HepG2 (cell line): Measurements from ENCODE around the gene DPP7. TPM values are rescaled to one million over a fixed set of nuclear protein-coding genes. Genes with fewer than 3 reads are reported as not detected.

Experiments
- GATAD1 ChIP-seq: IDR thresholded peaks from 2 replicates; pipeline ENCODE4 v1.6.1; 2016; ENCODE audit warnings: missing genetic modification reagents, missing compliant biosample characterization
- GMEB2 ChIP-seq: IDR thresholded peaks from 2 replicates; pipeline ENCODE4 v1.6.1; 2016; ENCODE audit warnings: missing biosample characterization, missing genetic modification reagents, low read depth
- HNRNPUL1 ChIP-seq: fragments of 200-400 bp; formaldehyde crosslinking; IDR thresholded peaks from 2 replicates; pipeline ENCODE4 v1.6.1; 2017; ENCODE audit warnings: low read depth, mild to moderate bottlenecking, low read length, moderate library complexity
- MTF1 ChIP-seq: sonication (generic); formaldehyde crosslinking; IDR thresholded peaks from 2 replicates; pipeline ENCODE4 v1.5.0; 2020; ENCODE audit warnings: missing genetic modification reagents
- RFXAP ChIP-seq: sonication (generic); formaldehyde crosslinking; IDR thresholded peaks from 2 replicates; pipeline ENCODE4 v1.4.0; 2020; ENCODE audit warnings: missing genetic modification reagents, borderline replicate concordance
- RXRA ChIP-seq: sonication (generic); formaldehyde crosslinking; IDR thresholded peaks from 2 replicates; pipeline ENCODE4 v1.5.1; 2020; ENCODE audit warnings: missing genetic modification reagents
- RXRB ChIP-seq: IDR thresholded peaks from 2 replicates; pipeline ENCODE4 v1.6.1; 2016; ENCODE audit warnings: borderline replicate concordance, missing genetic modification reagents, missing compliant biosample characterization
- SMARCC2 ChIP-seq: fragments of 450-650 bp; IDR thresholded peaks from 2 replicates; pipeline ENCODE4 v1.6.1; 2017; ENCODE audit warnings: antibody characterized with exemption, mild to moderate bottlenecking
- SRSF1 ChIP-seq: fragments of 200-400 bp; formaldehyde crosslinking; optimal IDR thresholded peaks from 2 replicates; pipeline ENCODE3; 2017; ENCODE audit warnings: mild to moderate bottlenecking, low read depth, low read length, moderate library complexity
- SRSF4 ChIP-seq: fragments of 200-400 bp; formaldehyde crosslinking; IDR thresholded peaks from one replicate; pipeline ENCODE4 v1.6.1; 2018; ENCODE audit warnings: mild to moderate bottlenecking, low read depth, low read length, moderate library complexity; ENCODE audit not compliant: poor library complexity, severe bottlenecking
- TBL1XR1 ChIP-seq: fragments of 150-350 bp; IDR thresholded peaks from 2 replicates; pipeline ENCODE4 v1.6.1; 2014; ENCODE audit warnings: borderline replicate concordance, low read length; ENCODE audit not compliant: partially characterized antibody
- TFAP4 ChIP-seq: sonication (generic); IDR thresholded peaks from 2 replicates; pipeline ENCODE4 v1.6.1; 2016; ENCODE audit warnings: low read depth, borderline replicate concordance
- THYN1 ChIP-seq: sonication (generic); formaldehyde crosslinking; IDR thresholded peaks from 2 replicates; pipeline ENCODE4 v1.8.1; 2023; ENCODE audit warnings: low read depth, mild to moderate bottlenecking, moderate library complexity, missing genetic modification reagents, borderline replicate concordance
- TRIM24 ChIP-seq: sonication (generic); formaldehyde crosslinking; IDR thresholded peaks from 2 replicates; pipeline ENCODE4 v1.8.0; 2022; ENCODE audit warnings: mild to moderate bottlenecking, missing genetic modification reagents
- WIZ ChIP-seq: sonication (generic); formaldehyde crosslinking; IDR thresholded peaks from 2 replicates; pipeline ENCODE4 v1.5.1; 2020; ENCODE audit warnings: mild to moderate bottlenecking, missing genetic modification reagents
- ZBTB46 ChIP-seq: sonication (generic); formaldehyde crosslinking; IDR thresholded peaks from 2 replicates; pipeline ENCODE4 v1.4.0; 2020; ENCODE audit warnings: mild to moderate bottlenecking, missing genetic modification reagents, borderline replicate concordance
- ZFP62 ChIP-seq: sonication (generic); formaldehyde crosslinking; IDR thresholded peaks from 2 replicates; pipeline ENCODE4 v1.4.0; 2020; ENCODE audit warnings: missing genetic modification reagents
- ZFY ChIP-seq: sonication (generic); formaldehyde crosslinking; IDR thresholded peaks from 2 replicates; pipeline ENCODE4 v1.4.0; 2020; ENCODE audit warnings: missing genetic modification reagents
- ZNF3 ChIP-seq: IDR thresholded peaks from 2 replicates; pipeline ENCODE4 v1.7.0; 2017; ENCODE audit warnings: inconsistent platforms
- ZNF326 ChIP-seq: sonication (generic); formaldehyde crosslinking; IDR thresholded peaks from 2 replicates; pipeline ENCODE4 v1.4.0; 2020; ENCODE audit warnings: missing genetic modification reagents, borderline replicate concordance
- ZNF644 ChIP-seq: IDR thresholded peaks from 2 replicates; pipeline ENCODE4 v1.6.1; 2016; ENCODE audit warnings: low read depth
- ZSCAN25 ChIP-seq: sonication (generic); formaldehyde crosslinking; IDR thresholded peaks from 2 replicates; pipeline ENCODE4 v1.8.0; 2022; ENCODE audit warnings: mild to moderate bottlenecking, missing genetic modification reagents
- polyA plus RNA-seq, 8 experiments: library from polyadenylated mRNA; depleted of rRNA in 3 of 8; stranded (reverse) in 7 of 8; unstranded in 1 of 8; fragments of >200 nt; fragmentation: Illumina TruSeq in 4 of 8; extraction: Trizol in 4 of 8; gene quantifications; 2 replicates each; pipeline versions ENCODE4 v1.2.1 to v1.2.3, GENCODE V29; 2011 to 2016; ENCODE audit warnings: low read depth in 4 of 8, missing spikeins in 1 of 8, mixed read lengths in 1 of 8; ENCODE audit not compliant: insufficient read depth in 1 of 8
- total RNA-seq, 5 experiments: library from RNA; depleted of rRNA; stranded (reverse); fragments of >200 nt; fragmentation: Illumina TruSeq; extraction: Trizol; gene quantifications; 2 replicates each; pipeline ENCODE4 v1.2.3, GENCODE V29; 2016; ENCODE audit warnings: low read depth in 1 of 5
- TF ChIP-seq, protein P1 (sequence below): sonication (generic); formaldehyde crosslinking; IDR thresholded peaks from 2 replicates; pipeline ENCODE4 v1.4.0; 2020; ENCODE audit warnings: missing genetic modification reagents, mild to moderate bottlenecking, borderline replicate concordance
- TF ChIP-seq, protein P2 (sequence below): sonication (generic); formaldehyde crosslinking; IDR thresholded peaks from 2 replicates; pipeline ENCODE4 v1.5.0; 2020; ENCODE audit warnings: missing genetic modification reagents, mild to moderate bottlenecking, borderline replicate concordance

DPP7 gene
- total and polyA plus RNA-seq, 2 of the 13 experiments (the other 11 are each of a cell fraction or from before 2014, with no cell fraction given): 1.2 to 4.5 TPM

DNA sequence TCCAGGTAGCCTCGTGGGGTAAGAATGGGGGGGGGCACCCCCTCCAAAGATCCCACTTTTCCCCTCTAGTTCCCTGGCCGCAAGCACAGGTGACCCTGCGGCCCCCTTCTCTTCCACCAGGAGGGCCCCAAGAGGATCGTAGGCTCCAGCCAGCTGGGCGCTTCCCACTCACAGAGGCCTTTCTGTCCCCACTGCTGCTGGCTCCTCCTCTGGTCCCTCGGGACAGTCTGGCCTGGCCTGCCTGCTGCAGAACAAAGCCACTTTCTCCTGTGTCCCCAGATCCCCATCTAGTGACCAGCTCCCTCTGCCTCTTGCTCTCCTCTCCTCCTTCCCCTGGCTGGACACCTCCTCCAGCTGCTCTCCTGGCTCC is 43.6 kb downstream of the DPP7 start (continued):
- TF ChIP-seq ZBTB46 (CRISPR knock-in tag): no peak
- TF ChIP-seq TFAP4: 0 out of 2 replicates have a peak, but pooled peaks have one; percentile 23
- TF ChIP-seq ZFY (CRISPR knock-in tag): no peak
- no peak for TF ChIP-seq GMEB2 (CRISPR knock-in tag)
- no peak for TF ChIP-seq THYN1 (CRISPR knock-in tag)
- no peak for TF ChIP-seq SRSF4
- TF ChIP-seq TBL1XR1: no peak
- TF ChIP-seq TRIM24 (CRISPR knock-in tag): no peak
- peak; percentile 69; the same call in 1 of the 2 replicates for TF ChIP-seq ZSCAN25 (CRISPR knock-in tag)
- TF ChIP-seq, protein P1, sequence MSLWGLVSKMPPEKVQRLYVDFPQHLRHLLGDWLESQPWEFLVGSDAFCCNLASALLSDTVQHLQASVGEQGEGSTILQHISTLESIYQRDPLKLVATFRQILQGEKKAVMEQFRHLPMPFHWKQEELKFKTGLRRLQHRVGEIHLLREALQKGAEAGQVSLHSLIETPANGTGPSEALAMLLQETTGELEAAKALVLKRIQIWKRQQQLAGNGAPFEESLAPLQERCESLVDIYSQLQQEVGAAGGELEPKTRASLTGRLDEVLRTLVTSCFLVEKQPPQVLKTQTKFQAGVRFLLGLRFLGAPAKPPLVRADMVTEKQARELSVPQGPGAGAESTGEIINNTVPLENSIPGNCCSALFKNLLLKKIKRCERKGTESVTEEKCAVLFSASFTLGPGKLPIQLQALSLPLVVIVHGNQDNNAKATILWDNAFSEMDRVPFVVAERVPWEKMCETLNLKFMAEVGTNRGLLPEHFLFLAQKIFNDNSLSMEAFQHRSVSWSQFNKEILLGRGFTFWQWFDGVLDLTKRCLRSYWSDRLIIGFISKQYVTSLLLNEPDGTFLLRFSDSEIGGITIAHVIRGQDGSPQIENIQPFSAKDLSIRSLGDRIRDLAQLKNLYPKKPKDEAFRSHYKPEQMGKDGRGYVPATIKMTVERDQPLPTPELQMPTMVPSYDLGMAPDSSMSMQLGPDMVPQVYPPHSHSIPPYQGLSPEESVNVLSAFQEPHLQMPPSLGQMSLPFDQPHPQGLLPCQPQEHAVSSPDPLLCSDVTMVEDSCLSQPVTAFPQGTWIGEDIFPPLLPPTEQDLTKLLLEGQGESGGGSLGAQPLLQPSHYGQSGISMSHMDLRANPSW: no peak
- TF ChIP-seq SRSF1: no peak
- no peak for TF ChIP-seq RXRB
- no peak for TF ChIP-seq RXRA (CRISPR knock-in tag)
- TF ChIP-seq WIZ: no peak
- no peak for TF ChIP-seq MTF1 (CRISPR knock-in tag)
- TF ChIP-seq SMARCC2: no peak
- no peak for TF ChIP-seq ZFP62 (CRISPR knock-in tag)
- no peak for TF ChIP-seq ZNF644 (CRISPR knock-in tag)
- TF ChIP-seq RFXAP (CRISPR knock-in tag): no peak
- TF ChIP-seq ZNF326 (CRISPR knock-in tag): no peak
- no peak for TF ChIP-seq ZNF3 (CRISPR knock-in tag)
- TF ChIP-seq HNRNPUL1: no peak
- no peak for TF ChIP-seq GATAD1 (CRISPR knock-in tag)
- TF ChIP-seq, protein P2, sequence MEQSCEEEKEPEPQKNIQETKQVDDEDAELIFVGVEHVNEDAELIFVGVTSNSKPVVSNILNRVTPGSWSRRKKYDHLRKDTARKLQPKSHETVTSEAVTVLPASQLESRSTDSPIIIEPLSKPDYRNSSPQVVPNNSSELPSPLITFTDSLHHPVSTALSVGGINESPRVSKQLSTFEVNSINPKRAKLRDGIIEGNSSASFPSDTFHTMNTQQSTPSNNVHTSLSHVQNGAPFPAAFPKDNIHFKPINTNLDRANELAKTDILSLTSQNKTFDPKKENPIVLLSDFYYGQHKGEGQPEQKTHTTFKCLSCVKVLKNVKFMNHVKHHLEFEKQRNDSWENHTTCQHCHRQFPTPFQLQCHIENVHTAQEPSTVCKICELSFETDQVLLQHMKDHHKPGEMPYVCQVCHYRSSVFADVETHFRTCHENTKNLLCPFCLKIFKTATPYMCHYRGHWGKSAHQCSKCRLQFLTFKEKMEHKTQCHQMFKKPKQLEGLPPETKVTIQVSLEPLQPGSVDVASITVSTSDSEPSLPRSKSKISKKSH: 0 out of 2 replicates have a peak, but pooled peaks have one; percentile 50
